ENCODE results near the gene B3GNT7.
"Not testable (repeated sequence)": the region's sequence is repeated elsewhere in the genome, so short reads cannot be mapped to it uniquely, and the experiment has no call there.

The B3GNT7 gene

GRCh38 chr2:231386446-231386845 is 9.1 kb upstream of the B3GNT7 start:
- no peak for DNase-seq (ENCODE audit: low spot score)

DNA sequence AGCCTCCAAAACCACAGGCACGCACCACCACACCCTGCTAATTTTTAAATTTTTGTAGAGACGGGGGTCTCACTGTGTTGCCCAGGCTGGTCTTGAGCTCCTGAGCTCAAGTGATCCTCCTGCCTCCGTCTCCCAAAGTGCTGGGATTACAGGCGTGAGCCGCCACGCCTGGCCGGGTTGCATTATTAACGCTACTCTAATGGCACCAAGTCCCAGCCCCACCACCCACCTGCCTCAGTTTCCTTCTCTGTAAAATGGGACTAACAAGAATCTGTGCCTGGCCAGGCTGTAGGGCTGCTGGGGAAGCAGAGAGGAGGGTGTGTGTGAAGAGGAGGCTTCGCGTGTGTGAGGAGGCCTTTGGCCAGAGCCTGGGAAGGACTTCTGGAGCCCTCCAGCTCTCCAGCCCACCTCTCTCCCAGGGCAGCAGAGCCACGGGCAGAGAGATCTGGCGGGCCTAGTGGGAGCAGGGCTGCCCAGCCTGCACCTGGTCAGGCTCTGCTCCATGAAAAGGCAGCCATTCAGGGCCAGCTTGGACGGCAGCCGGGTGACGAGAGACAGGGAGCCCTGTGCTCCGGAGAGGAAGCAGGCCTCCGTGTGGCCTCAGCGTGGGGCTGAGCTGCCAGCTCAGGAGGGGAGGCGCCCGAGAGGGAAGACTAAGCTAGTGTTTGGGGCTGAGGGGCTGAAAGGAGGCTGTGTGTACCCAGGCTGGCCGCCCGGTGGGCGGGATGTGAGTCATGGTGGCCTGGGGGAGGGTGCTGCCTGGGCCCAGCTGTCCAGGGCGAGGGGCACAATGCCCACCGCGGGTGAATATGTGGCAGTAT is 7.4 kb upstream of the B3GNT7 start:
- DNase-seq (ENCODE audit: low spot score): no peak

DNA sequence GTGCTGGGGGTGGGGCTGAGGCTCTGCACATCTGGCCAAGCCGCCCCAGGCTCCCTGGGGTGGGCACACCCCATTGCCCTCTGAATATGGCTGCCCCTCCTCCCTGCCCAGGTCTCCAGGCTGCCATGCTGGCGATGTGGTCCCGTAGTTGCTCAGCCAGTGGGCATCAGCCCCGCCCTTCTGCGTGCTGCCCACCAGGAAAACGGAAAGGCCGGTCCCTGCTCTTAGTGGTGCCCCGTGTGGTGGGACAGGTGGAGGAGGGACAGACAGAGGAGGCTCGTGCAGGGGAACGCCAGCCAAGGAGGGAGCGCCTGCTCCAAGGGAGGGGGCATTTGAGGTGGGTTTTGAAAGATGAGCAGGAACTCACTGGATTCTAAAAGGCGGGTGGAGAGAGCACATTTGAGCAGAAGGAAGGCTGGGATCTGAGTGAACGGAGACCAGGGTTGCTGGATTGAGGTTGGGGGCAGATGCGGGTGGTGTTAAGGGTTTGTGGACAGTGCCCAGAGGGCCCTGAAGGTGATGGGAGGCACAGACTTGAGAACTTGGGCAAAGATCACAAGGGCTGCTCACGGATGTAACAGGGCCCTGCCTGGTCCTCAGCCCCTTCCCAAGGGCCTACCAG is 6.7 kb upstream of the B3GNT7 start:
- no peak for DNase-seq (ENCODE audit: low spot score)

- DNase-seq (ENCODE audit: low spot score): no peak
These were observed 4.8 kb upstream of the B3GNT7 start for GRCh38 chr2:231390667-231391066.

GRCh38 chr2:231391981-231392380 is 3.5 kb upstream of the B3GNT7 start:
- DNase-seq (ENCODE audit: low spot score): no peak

- no peak for DNase-seq (ENCODE audit: low spot score)
These were observed 2.9 kb upstream of the B3GNT7 start for GRCh38 chr2:231392431-231393148.

- no peak for DNase-seq (ENCODE audit: low spot score)
These were observed 2.1 kb upstream of the B3GNT7 start for GRCh38 chr2:231393149-231394131.

- peak; percentile 33 for DNase-seq (ENCODE audit: low spot score)
These were observed 1.0 kb upstream of the B3GNT7 start for GRCh38 chr2:231394211-231395141.

- peak; percentile 36 for DNase-seq (ENCODE audit: low spot score)
These were observed 730 bp downstream of the B3GNT7 start for GRCh38 chr2:231396058-231396821.

DNA sequence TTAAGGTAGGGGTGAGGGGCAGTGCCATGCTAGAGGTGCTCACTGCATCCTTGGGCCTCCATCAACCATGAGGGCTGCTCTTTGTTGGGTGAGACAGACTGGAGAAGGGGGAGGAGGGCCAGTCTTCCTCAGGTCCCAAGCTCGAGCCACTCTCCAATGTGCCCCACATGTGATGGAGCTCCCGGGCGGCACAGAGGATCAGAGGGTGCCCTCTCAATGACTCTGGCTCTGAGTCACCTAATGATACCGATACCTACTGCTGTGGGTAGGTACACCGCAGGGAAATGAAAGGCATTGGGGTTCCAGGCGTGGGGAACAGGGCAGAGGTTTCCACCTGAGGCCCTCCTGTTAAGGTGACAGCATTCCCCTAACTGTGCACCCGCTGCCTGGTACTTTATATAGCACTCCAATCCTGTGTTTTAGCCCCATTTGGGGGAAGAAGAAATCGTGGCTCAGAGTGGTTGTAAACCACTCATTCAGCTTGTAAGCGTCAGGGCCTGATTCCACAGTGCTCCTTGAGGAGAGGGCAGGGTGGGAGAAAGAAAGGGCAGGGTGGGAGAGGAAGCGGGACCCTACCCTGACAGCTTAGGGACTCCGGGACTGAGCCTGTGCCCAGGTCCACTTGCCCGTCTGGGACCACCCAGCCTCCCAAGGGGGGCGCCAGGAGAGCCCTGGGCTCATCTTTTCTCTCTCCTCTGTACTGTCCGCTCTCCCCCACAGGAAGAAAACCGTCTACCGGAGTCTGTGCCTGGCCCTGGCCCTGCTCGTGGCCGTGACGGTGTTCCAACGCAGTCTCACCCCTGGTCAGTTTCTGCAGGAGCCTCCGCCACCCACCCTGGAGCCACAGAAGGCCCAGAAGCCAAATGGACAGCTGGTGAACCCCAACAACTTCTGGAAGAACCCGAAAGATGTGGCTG is 1.8 kb downstream of the B3GNT7 start:
- no peak for DNase-seq (ENCODE audit: low spot score)

GRCh38 chr2:231397928-231398294 is 2.4 kb downstream of the B3GNT7 start:
- DNase-seq (ENCODE audit: low spot score): no peak

- DNase-seq (ENCODE audit: low spot score): no peak
These were observed 3.1 kb downstream of the B3GNT7 start for GRCh38 chr2:231398585-231398984.

DNA sequence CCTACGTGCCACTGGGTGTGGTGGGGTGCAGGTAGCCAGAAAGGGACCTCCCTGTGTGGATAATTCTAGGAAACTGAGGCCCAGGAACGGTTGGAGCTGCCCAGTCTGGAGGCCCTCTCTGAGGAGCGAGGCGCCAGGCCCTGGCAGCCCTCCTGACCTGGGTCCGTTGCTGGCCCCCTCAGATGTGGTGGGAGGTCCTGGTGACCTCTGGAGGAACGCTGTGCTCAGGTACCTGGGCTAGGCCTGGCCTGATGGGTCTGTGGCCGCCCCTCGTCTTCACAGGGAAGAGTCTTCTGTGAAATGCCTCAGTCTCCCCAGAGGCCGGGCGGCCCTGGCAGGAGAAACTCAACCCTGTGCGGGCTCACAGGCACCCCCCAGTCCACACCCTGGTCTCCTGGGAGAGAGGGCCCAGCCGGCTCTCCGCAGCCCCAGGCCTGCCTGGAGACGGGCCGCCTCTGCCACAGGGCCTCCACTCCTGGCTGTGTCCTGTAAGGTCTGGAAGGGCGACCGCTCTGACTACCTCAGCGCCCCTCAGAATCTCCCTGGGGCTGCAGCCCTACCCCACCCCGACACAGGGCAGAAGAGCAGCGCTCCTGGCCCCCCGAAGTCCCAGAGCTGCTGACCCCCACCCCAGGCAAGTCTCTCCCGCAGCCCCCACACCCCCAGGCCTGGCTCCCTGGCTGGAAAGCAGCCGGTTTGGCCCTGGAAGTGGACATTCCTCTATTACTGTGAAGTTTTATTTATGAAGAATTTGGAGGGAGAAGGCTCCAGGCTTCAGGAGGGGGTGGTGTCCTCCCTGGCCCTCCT is 3.7 kb downstream of the B3GNT7 start:
- DNase-seq (ENCODE audit: low spot score): peak; percentile 31

DNA sequence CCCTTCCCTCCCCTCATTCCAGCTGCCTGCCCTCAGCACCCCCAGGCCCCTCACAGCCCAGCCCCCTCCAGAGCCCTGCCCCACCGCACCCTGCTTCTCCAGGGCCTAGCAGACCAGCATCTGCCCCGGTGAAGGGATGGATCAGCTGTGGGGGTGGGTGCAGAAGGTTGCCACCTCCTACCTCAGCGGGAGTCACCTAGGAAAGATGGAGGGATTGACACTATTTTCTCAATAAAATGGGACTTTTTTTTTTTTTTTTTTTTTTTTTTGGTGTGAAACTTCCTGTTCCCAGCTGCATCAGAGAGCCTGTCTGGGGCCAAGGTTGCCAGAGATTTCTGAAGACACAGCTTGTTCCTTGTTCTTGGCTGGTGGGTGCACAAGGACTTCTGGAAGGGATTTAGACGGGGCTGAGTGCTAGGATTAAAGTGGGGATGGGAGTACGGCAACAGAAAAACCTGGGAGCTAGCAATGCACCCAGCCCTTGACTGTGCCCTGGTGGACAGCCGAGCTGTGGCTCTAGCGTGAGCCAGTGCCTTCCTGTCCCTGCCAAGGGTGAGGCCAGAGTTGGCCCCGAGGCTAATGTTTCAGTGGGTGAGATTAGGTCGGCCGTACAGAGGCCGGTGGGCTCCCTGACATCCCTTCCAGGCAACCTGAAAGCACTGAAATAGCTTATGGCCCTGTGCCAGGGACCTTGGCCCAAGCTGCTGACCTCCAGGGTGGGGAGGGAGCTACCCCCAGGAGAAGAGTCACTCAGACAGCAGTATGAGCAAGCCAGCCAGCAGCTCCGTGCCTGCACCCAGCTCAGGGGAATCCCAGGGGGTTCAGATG is 4.6 kb downstream of the B3GNT7 start:
- peak; percentile 43 for DNase-seq (ENCODE audit: low spot score)

DNA sequence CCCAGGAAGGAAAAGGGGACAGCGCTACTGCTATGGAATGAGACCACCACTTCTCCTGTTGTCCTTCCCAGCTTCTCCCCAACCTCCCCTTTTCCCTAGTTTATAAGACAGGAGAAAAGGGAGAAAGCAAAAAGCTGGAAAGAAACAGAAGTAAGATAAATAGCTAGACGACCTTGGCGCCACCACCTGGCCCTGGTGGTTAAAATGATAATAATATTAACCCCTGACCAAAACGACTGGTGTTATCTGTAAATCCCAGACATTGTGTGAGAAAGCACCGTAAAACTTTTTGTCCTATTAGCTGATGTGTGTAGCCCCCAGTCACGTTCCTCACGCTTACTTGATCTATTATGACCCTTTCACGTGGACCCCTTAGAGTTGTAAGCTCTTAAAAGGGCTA is 5.2 kb downstream of the B3GNT7 start:
- DNase-seq (ENCODE audit: low spot score): not testable (repeated sequence)

GRCh38 chr2:231401101-231401500 is 5.6 kb downstream of the B3GNT7 start:
- DNase-seq (ENCODE audit: low spot score): not testable (repeated sequence)
